Measurements from ENCODE around the gene CHPT1. TPM values are rescaled to one million over a fixed set of nuclear protein-coding genes. Genes with fewer than 3 reads are reported as not detected.

Gene CHPT1
- total RNA-seq, 1 donor from 2014 or later = 12.7 TPM

- peaks cover 7% of the 10 kb centered on the region for H3K27me3 Mint-ChIP-seq (ENCODE audit: insufficient read depth, low read depth)
- Histone ChIP-seq H3K4me2 (no peak overlapping the region), H3F3A (ENCODE audit: low read depth) (no peaks in the 10 kb centered on the region), H2AFZ (replicated peaks) (no peak overlapping the region), H3K27ac (no peak overlapping the region), H3K79me2 (ENCODE audit: low read depth) (no peaks in the 10 kb centered on the region), H4K20me1 (ENCODE audit: low read depth) (no peaks in the 10 kb centered on the region), H3K4me3 (no peak overlapping the region), H3K27me3 (no peaks in the 10 kb centered on the region), H3K9ac (no peak overlapping the region), H3K9me3 (ENCODE audit: low read depth) (no peaks in the 10 kb centered on the region), H3K4me1 (no peaks in the 10 kb centered on the region), H3K36me3 (no peaks in the 10 kb centered on the region)
- H3K27ac Mint-ChIP-seq = no peak overlapping the region
- DNase-seq (ENCODE audit: low spot score) = no peak
- TF ChIP-seq EZH2 (IDR thresholded peaks at IDR 0.05) (no peak), EZH2phosphoT487 (IDR thresholded peaks at IDR 0.05) (no peak), CTCF (IDR thresholded peaks at IDR 0.05) (no peak)
- no peaks in the 10 kb centered on the region for H3K9me3 Mint-ChIP-seq
- H3K36me3 Mint-ChIP-seq = no peaks in the 10 kb centered on the region
- no peaks in the 10 kb centered on the region for H3K4me1 Mint-ChIP-seq
- no peak overlapping the region for H3K4me3 Mint-ChIP-seq
These were observed 12.3 kb upstream of the CHPT1 start for GRCh38 chr12:101685092-101685491.

GRCh38 chr12:101686176-101686575, 11.3 kb upstream of the CHPT1 start:
- no peak overlapping the region for H3K4me3 Mint-ChIP-seq

GRCh38 chr12:101690544-101691098, 6.8 kb upstream of the CHPT1 start:
- Mint-ChIP-seq H3K27ac (no peak overlapping the region), H3K4me3 (no peak overlapping the region), H3K36me3 (no peaks in the 10 kb centered on the region), H3K4me1 (no peaks in the 10 kb centered on the region), H3K9me3 (no peaks in the 10 kb centered on the region), H3K27me3 (ENCODE audit: insufficient read depth, low read depth) (peaks cover 3% of the 10 kb centered on the region)
- H3K79me2 ChIP-seq (ENCODE audit: low read depth) = no peaks in the 10 kb centered on the region
- H3K36me3 ChIP-seq = no peaks in the 10 kb centered on the region
- H3K4me1 ChIP-seq = no peaks in the 10 kb centered on the region
- no peak overlapping the region for H2AFZ ChIP-seq (replicated peaks)
- H4K20me1 ChIP-seq (ENCODE audit: low read depth) = no peaks in the 10 kb centered on the region
- no peak for DNase-seq (ENCODE audit: low spot score)
- H3K27me3 ChIP-seq = peaks cover 12% of the 10 kb centered on the region
- no peak overlapping the region for H3K4me3 ChIP-seq
- no peak for TF ChIP-seq EZH2 (IDR thresholded peaks at IDR 0.05)
- TF ChIP-seq CTCF (IDR thresholded peaks at IDR 0.05) = no peak
- TF ChIP-seq EZH2phosphoT487 (IDR thresholded peaks at IDR 0.05) = no peak
- no peak overlapping the region for H3K9ac ChIP-seq
- H3F3A ChIP-seq (ENCODE audit: low read depth) = no peaks in the 10 kb centered on the region
- H3K4me2 ChIP-seq = no peak overlapping the region
- H3K27ac ChIP-seq = no peak overlapping the region
- H3K9me3 ChIP-seq (ENCODE audit: low read depth) = no peaks in the 10 kb centered on the region

More at GRCh38 chr12:101686176-101686575, 11.3 kb upstream of the CHPT1 start:
- H3K36me3 ChIP-seq = no peaks in the 10 kb centered on the region
- Mint-ChIP-seq H3K27ac (no peak overlapping the region), H3K36me3 (no peaks in the 10 kb centered on the region), H3K27me3 (ENCODE audit: insufficient read depth, low read depth) (peaks cover 3% of the 10 kb centered on the region), H3K9me3 (no peaks in the 10 kb centered on the region), H3K4me1 (no peaks in the 10 kb centered on the region)
- DNase-seq (ENCODE audit: low spot score) = no peak
- no peaks in the 10 kb centered on the region for H3K4me1 ChIP-seq
- no peak overlapping the region for H3K4me2 ChIP-seq
- H3K9me3 ChIP-seq (ENCODE audit: low read depth) = no peaks in the 10 kb centered on the region
- H2AFZ ChIP-seq (replicated peaks) = no peak overlapping the region
- TF ChIP-seq EZH2 (IDR thresholded peaks at IDR 0.05) = no peak
- TF ChIP-seq EZH2phosphoT487 (IDR thresholded peaks at IDR 0.05) = no peak
- no peak for TF ChIP-seq CTCF (IDR thresholded peaks at IDR 0.05)
- H3F3A ChIP-seq (ENCODE audit: low read depth) = no peaks in the 10 kb centered on the region
- no peaks in the 10 kb centered on the region for H3K27me3 ChIP-seq
- no peaks in the 10 kb centered on the region for H3K79me2 ChIP-seq (ENCODE audit: low read depth)
- no peak overlapping the region for H3K4me3 ChIP-seq
- H4K20me1 ChIP-seq (ENCODE audit: low read depth) = no peaks in the 10 kb centered on the region
- no peak overlapping the region for H3K27ac ChIP-seq
- H3K9ac ChIP-seq = no peak overlapping the region
